WTC11 (cell line): Measurements from ENCODE around the gene TIE1. TPM values are rescaled to one million over a fixed set of nuclear protein-coding genes. Genes with fewer than 3 reads are reported as not detected.
A peak's percentile ranks its signal among the peaks of the same experiment; 100 is the strongest.

ENCODE experiments used
- ATAC-seq: fragments of 200-7000 bp; cut with Tn5 transposase; 2 replicates; pipeline ENCODE4 v1.10.0; 2021; ENCODE audit warnings: mild to moderate bottlenecking, moderate library complexity
- CTCF ChIA-PET: fragments of 300-600 bp; sonication (Branson Sonifier 250); formaldehyde crosslinking; loops from one replicate; lab custom pipeline; 2021; ENCODE audit warnings: antibody characterized with exemption; lab: Charles Lee
- POLR2A ChIA-PET: fragments of 350-600 bp; sonication (Branson Sonifier 250); formaldehyde crosslinking; loops from one replicate; lab custom pipeline; 2021; ENCODE audit warnings: antibody characterized with exemption; lab: Charles Lee
- DNase-seq: peaks from one replicate; pipeline ENCODE4 v3.0.0; 2021; ENCODE audit warnings: low spot score
- H3K27ac Mint-ChIP-seq: 2 replicates; pipeline ENCODE4 v1.8.0; 2021; ENCODE audit warnings: mixed read lengths
- H3K27me3 Mint-ChIP-seq: 2 replicates; pipeline ENCODE4 v1.8.0; 2021; ENCODE audit warnings: low read depth, mild to moderate bottlenecking, moderate library complexity, mixed read lengths
- H3K36me3 Mint-ChIP-seq: 2 replicates; pipeline ENCODE4 v1.8.0; 2021; ENCODE audit warnings: mixed read lengths
- H3K4me1 Mint-ChIP-seq: 2 replicates; pipeline ENCODE4 v1.8.0; 2022; ENCODE audit warnings: mixed read lengths
- H3K4me3 Mint-ChIP-seq: 2 replicates; pipeline ENCODE4 v1.8.0; 2021; ENCODE audit warnings: mild to moderate bottlenecking, moderate library complexity, mixed read lengths
- H3K9me3 Mint-ChIP-seq: 2 replicates; pipeline ENCODE4 v1.8.0; 2021; ENCODE audit warnings: mixed read lengths
- AFF4 ChIP-seq: sonication (generic); formaldehyde crosslinking; IDR thresholded peaks from 2 replicates; pipeline ENCODE4 v1.8.1; 2023; ENCODE audit warnings: mild to moderate bottlenecking, missing genetic modification reagents, borderline replicate concordance
- ATF1 ChIP-seq: sonication (generic); formaldehyde crosslinking; IDR thresholded peaks from 2 replicates; pipeline ENCODE4 v1.8.1; 2023; ENCODE audit warnings: mild to moderate bottlenecking, moderate library complexity, missing genetic modification reagents
- CBFB ChIP-seq: sonication (generic); formaldehyde crosslinking; IDR thresholded peaks from 2 replicates; pipeline ENCODE4 v1.8.1; 2022; ENCODE audit warnings: mild to moderate bottlenecking, low read depth, missing genetic modification reagents
- CREB1 ChIP-seq: sonication (generic); formaldehyde crosslinking; IDR thresholded peaks from 2 replicates; pipeline ENCODE4 v1.8.0; 2023; ENCODE audit warnings: mild to moderate bottlenecking, missing genetic modification reagents
- CREM ChIP-seq: sonication (generic); formaldehyde crosslinking; IDR thresholded peaks from 2 replicates; pipeline ENCODE4 v1.8.1; 2022; ENCODE audit warnings: mild to moderate bottlenecking, missing genetic modification reagents, moderate library complexity
- E2F4 ChIP-seq: sonication (generic); formaldehyde crosslinking; IDR thresholded peaks from 2 replicates; pipeline ENCODE4 v1.8.1; 2022; ENCODE audit warnings: low read depth, mild to moderate bottlenecking, moderate library complexity, missing genetic modification reagents, borderline replicate concordance
- EMX1 ChIP-seq: fragments of 250-450 bp; sonication (Bioruptor Pico); IDR thresholded peaks from 2 replicates; pipeline ENCODE4 v1.8.0; 2021; ENCODE audit warnings: mild to moderate bottlenecking
- ESRRA ChIP-seq: sonication (generic); formaldehyde crosslinking; IDR thresholded peaks from 2 replicates; pipeline ENCODE4 v1.8.1; 2022; ENCODE audit warnings: mild to moderate bottlenecking, missing genetic modification reagents, borderline replicate concordance
- FOXP4 ChIP-seq: sonication (generic); formaldehyde crosslinking; IDR thresholded peaks from 2 replicates; pipeline ENCODE4 v1.8.0; 2022; ENCODE audit warnings: mild to moderate bottlenecking, missing genetic modification reagents
- GTF2I ChIP-seq: fragments of 250-450 bp; sonication (Bioruptor Pico); conservative IDR thresholded peaks from 2 replicates; pipeline ENCODE4 v1.4.0; 2021; ENCODE audit warnings: mild to moderate bottlenecking
- MYBL2 ChIP-seq: sonication (generic); formaldehyde crosslinking; IDR thresholded peaks from 2 replicates; pipeline ENCODE4 v1.8.1; 2023; ENCODE audit warnings: mild to moderate bottlenecking, moderate library complexity, missing genetic modification reagents
- NFATC4 ChIP-seq: fragments of 250-450 bp; sonication (Bioruptor Pico); IDR thresholded peaks from 2 replicates; pipeline ENCODE4 v1.9.0; 2021; ENCODE audit warnings: mild to moderate bottlenecking
- PRDM15 ChIP-seq: sonication (generic); formaldehyde crosslinking; IDR thresholded peaks from 2 replicates; pipeline ENCODE4 v1.8.0; 2022; ENCODE audit warnings: missing genetic modification reagents
- PRRX2 ChIP-seq: fragments of 250-450 bp; sonication (Bioruptor Pico); IDR thresholded peaks from 2 replicates; pipeline ENCODE4 v1.8.0; 2021; ENCODE audit warnings: mild to moderate bottlenecking
- SP1 ChIP-seq: sonication (generic); formaldehyde crosslinking; conservative IDR thresholded peaks from 2 replicates; pipeline ENCODE4 v1.8.1; 2022; ENCODE audit warnings: missing genetic modification reagents
- ZNF232 ChIP-seq: sonication (generic); formaldehyde crosslinking; IDR thresholded peaks from 2 replicates; pipeline ENCODE4 v1.8.0; 2022; ENCODE audit warnings: mild to moderate bottlenecking, missing genetic modification reagents
- ZNF416 ChIP-seq: fragments of 250-450 bp; sonication (Bioruptor Pico); IDR thresholded peaks from 2 replicates; pipeline ENCODE4 v1.9.0; 2021; ENCODE audit warnings: mild to moderate bottlenecking, inconsistent platforms
- ZNF423 ChIP-seq: fragments of 250-450 bp; sonication (Bioruptor Pico); IDR thresholded peaks from 2 replicates; pipeline ENCODE4 v2.1.2; 2022; ENCODE audit warnings: mild to moderate bottlenecking, moderate library complexity
- ZNF532 ChIP-seq: fragments of 250-450 bp; sonication (Bioruptor Pico); IDR thresholded peaks from 2 replicates; pipeline ENCODE4 v1.9.0; 2021; ENCODE audit warnings: mild to moderate bottlenecking, borderline replicate concordance
- ZNF671 ChIP-seq: fragments of 250-450 bp; sonication (Bioruptor Pico); IDR thresholded peaks from 2 replicates; pipeline ENCODE4 v1.8.0; 2021; ENCODE audit warnings: mild to moderate bottlenecking
- total RNA-seq: library from RNA; stranded (reverse); gene quantifications from 3 replicates; pipeline ENCODE4 v1.2.3, GENCODE V29; 2021

The TIE1 gene
- total RNA-seq, 1 experiment from 2014 or later, result 2.5 TPM

- TF ChIP-seq ZNF416 (CRISPR knock-in tag) (no peak), MYBL2 (CRISPR knock-in tag) (no peak)
Observed at GRCh38 chr1:43360616-43361015, 59.8 kb downstream of the TIE1 start (continued).

GRCh38 chr1:43363283-43363934 is 62.6 kb downstream of the TIE1 start:
- H3K27ac Mint-ChIP-seq, result peak overlapping the region; percentile 44
- TF ChIP-seq ZNF532 (CRISPR knock-in tag), result 0 out of 2 replicates have a peak, but pooled peaks have one; percentile 47
- TF ChIP-seq ZNF423 (CRISPR knock-in tag), result no peak
- TF ChIP-seq ZNF671, result no peak
- TF ChIP-seq GTF2I (CRISPR knock-in tag), result no peak
- TF ChIP-seq CBFB (CRISPR knock-in tag), result no peak
- no peak for TF ChIP-seq PRDM15 (CRISPR knock-in tag)
- peak; percentile 80; the same call in 1 of the 2 replicates for TF ChIP-seq ZNF416 (CRISPR knock-in tag)
- TF ChIP-seq EMX1, result peak; percentile 73
- no peak for TF ChIP-seq FOXP4 (CRISPR knock-in tag)
- no peak for TF ChIP-seq ZNF232 (CRISPR knock-in tag)
- 0 out of 2 replicates have a peak, but pooled peaks have one; percentile 43 for TF ChIP-seq ESRRA (CRISPR knock-in tag)
- no peak for TF ChIP-seq SP1 (CRISPR knock-in tag)
- TF ChIP-seq PRRX2 (CRISPR knock-in tag), result 0 out of 2 replicates have a peak, but pooled peaks have one; percentile 48
- no peak for TF ChIP-seq CREB1 (CRISPR knock-in tag)
- 0 out of 2 replicates have a peak, but pooled peaks have one; percentile 33 for TF ChIP-seq ATF1
- TF ChIP-seq CREM (CRISPR knock-in tag), result 0 out of 2 replicates have a peak, but pooled peaks have one; percentile 35
- no peak for TF ChIP-seq NFATC4 (CRISPR knock-in tag)
- TF ChIP-seq AFF4, result no peak
- no peak for TF ChIP-seq E2F4 (CRISPR knock-in tag)
- TF ChIP-seq, all 79 proteins: peak for 7
- H3K9me3 Mint-ChIP-seq, result no peaks in the 10 kb centered on the region
- H3K4me3 Mint-ChIP-seq, result no peak overlapping the region
- ATAC-seq (no peak), DNase-seq (no peak)
- peaks cover 53% of the 10 kb centered on the region for H3K36me3 Mint-ChIP-seq
- H3K4me1 Mint-ChIP-seq, result peaks cover 41% of the 10 kb centered on the region
- no peaks in the 10 kb centered on the region for H3K27me3 Mint-ChIP-seq
- ChIA-PET CTCF (interaction anchor here (1.5 kb wide), 1 partner anchor 51 kb away, joined by 7 read pairs; no protein-coding TSS in a partner anchor), POLR2A (no interaction called here)
